Stimulated activated CD4-positive, alpha-beta T cell treated with anti-CD3 and anti-CD28 coated beads, Interleukin-15, amount 100 ng/mL, for 24 hours (primary cell): ENCODE data around the gene USP51.
"Not testable (repeated sequence)": the region's sequence is repeated elsewhere in the genome, so short reads cannot be mapped to it uniquely, and the experiment has no call there.

Source experiments
- DNase-seq: peaks from one replicate; pipeline ENCODE4 v3.0.0-alpha.2; 2020

Gene USP51

DNA sequence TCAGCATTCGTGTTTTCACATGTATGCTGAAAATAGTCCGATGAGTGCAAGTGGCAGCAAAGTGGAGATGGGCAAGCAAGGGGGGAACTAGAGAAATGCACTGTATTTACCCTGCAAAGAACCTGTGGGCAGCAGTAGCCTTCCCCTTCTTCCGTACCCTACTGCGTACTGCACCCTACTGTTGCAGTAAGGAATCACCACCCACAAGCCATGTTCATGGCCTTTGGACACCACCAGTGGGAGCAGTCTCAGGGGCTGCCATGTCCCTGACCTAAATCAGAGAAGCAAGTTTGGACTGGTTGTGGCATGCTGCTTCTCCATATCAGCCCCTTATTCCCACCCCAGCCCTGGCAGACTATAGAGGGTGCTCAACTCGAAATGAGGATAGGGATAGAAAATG is 25.6 kb downstream of the USP51 start:
- DNase-seq = not testable (repeated sequence)

GRCh38 chrX:55459926-55460325 is 29.7 kb downstream of the USP51 start:
- not testable (repeated sequence) for DNase-seq

DNA sequence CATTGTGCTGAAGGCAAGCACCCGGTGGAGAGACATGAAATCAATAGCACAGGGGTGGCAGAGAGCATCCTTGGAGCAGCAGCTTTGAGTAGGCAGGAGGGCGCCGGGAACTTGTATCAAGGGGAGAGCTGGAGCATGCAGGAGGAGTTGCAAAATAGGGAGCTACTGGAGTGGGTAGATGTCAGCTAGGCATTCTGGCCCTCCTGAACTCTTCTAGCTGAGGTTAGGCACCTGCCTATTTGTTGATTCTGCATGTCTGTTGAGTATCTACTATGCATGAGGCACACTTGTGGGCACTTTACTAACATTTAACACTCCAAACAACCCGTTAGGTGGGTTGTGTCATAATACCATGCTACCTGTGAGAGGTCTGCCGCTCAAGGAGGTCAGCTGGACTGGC is 30.2 kb downstream of the USP51 start:
- not testable (repeated sequence) for DNase-seq

DNA sequence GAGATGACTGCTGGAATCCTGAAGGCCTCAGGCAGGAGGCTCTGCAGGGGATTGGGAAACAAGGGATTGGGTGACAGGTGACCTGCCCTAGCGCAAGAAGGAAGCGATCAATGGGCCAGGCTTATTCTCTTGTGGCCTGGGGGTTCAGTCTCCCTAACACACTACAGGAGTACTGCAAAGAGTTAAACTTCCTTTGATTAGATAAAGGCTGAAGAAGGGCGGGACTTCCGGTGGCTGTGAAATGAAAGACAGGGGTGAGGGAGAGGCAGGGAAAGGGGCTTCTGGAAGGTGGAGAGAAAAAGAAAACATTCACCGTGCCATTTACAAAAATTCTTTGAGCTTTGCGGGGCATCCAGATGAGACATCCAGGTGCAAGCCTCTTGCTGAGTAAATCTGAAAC is 33.9 kb downstream of the USP51 start:
- DNase-seq = not testable (repeated sequence)

DNA sequence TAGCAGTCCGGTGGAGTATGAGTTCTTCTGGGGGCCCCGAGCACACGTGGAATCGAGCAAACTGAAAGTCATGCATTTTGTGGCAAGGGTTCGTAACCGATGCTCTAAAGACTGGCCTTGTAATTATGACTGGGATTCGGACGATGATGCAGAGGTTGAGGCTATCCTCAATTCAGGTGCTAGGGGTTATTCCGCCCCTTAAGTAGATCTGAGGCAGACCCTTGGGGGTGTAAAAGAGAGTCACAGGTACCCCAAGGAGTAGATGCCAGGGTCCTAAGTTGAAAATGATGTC is 36.9 kb downstream of the USP51 start:
- DNase-seq = no peak

DNA sequence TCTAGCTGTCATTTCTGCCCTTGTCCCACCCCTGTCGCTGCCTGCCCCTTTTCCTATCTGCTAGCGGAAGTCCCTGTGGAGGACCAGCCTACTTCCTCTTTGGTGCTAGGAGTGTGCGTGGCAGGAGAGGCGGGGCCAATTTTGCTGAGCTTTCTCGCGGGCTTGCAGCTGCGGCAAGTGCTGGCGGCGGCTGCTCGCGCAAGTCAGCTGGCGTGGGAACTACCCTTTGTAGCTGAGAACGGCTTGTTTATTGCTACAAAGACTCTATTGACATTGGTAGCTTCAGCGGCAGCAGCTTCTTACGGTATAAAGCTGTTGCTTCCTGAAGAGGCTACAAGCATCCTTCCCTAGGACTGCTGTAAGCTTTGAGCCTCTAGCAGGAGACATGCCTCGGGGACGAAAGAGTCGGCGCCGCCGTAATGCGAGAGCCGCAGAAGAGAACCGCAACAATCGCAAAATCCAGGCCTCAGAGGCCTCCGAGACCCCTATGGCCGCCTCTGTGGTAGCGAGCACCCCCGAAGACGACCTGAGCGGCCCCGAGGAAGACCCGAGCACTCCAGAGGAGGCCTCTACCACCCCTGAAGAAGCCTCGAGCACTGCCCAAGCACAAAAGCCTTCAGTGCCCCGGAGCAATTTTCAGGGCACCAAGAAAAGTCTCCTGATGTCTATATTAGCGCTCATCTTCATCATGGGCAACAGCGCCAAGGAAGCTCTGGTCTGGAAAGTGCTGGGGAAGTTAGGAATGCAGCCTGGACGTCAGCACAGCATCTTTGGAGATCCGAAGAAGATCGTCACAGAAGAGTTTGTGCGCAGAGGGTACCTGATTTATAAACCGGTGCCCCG is 37.4 kb downstream of the USP51 start, which contains the start of gene MAGEH1:
TSS of gene MAGEH1 (plus strand) at position 138 of the 843 bp plus-strand sequence. CDS start at position 386, 248 bp downstream.
- peak; percentile 86 for DNase-seq

GRCh38 chrX:55451626-55451989 is 38.0 kb downstream of the USP51 start:
- DNase-seq = no peak

DNA sequence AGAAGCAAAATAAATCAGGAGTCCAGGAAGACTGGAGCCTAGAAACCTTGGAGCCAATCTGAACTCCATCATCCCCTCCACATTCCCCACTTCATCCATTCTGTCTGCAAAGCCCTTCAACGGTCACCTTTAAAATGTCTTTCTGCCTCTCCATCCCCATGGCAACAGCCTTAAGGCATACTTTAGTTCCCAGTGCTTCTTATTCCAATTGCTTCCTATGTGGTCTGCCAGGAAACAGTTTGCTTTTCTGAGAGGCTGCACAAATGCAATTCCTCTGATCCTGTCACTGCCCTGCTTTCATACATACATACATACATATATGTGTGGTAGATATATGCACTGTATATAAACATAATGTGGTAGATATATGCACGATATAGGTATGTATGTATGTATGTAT is 38.5 kb downstream of the USP51 start:
- DNase-seq = no peak

DNA sequence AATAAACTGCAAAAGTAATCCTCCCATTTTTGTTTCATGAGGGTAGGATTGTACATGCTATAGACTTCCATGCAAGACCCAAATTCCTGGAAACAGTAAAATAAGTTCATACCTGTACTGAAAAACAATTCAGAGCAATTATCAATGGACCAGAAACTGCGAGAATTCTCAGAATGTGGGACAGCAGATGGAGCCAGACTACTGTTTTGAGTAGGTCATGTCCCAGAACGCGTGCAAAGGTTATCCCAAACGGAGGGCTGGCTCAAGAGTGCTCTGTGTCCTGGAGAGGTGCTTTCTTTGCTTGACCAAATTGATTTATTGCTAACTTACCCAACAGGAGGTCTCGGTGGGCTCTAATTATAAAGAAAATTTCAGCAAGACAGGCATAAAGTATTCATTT is 39.4 kb downstream of the USP51 start:
- DNase-seq = no peak

DNA sequence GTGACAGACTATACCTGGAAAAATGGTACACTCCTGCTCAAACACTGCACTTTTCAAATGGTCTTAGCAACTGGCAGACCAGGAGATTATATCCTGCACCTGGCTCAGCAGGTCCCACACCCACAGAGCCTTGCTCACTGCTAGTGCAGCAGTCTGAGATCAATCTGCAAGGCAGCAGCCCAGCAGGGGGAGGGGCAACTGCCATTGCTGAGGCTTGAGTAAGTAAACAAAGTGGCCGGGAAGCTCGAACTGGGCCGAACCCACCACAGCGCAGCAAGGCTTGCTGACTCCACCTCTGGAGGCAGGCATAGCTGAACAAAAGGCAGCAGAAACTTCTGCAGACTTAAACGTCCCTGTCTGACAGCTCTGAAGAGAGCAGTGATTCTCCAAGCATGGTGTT is 46.2 kb downstream of the USP51 start:
- not testable (repeated sequence) for DNase-seq
